ENCODE data around the gene MAPK8.

The MAPK8 gene

GRCh38 chr10:48384699-48384982, 78.2 kb downstream of the MAPK8 start:
- H3K4me3 ChIP-seq (ENCODE audit: low read depth, low read length): no peak overlapping the region
- no peak for TF ChIP-seq CTCF (IDR thresholded peaks at IDR 0.05; ENCODE audit: low read depth, low read length)

GRCh38 chr10:48389272-48389671, 82.8 kb downstream of the MAPK8 start:
- no peak overlapping the region for H3K4me3 ChIP-seq (ENCODE audit: low read depth, low read length)
- no peak for TF ChIP-seq CTCF (IDR thresholded peaks at IDR 0.05; ENCODE audit: low read depth, low read length)

- H3K4me3 ChIP-seq (ENCODE audit: low read depth, low read length): no peak overlapping the region
- TF ChIP-seq CTCF (IDR thresholded peaks at IDR 0.05; ENCODE audit: low read depth, low read length): no peak
These were observed 83.5 kb downstream of the MAPK8 start for GRCh38 chr10:48389846-48390557.

GRCh38 chr10:48390558-48390871, 84.0 kb downstream of the MAPK8 start:
- TF ChIP-seq CTCF (IDR thresholded peaks at IDR 0.05; ENCODE audit: low read depth, low read length): no peak
- no peak overlapping the region for H3K4me3 ChIP-seq (ENCODE audit: low read depth, low read length)

GRCh38 chr10:48390933-48391845, 84.7 kb downstream of the MAPK8 start:
- H3K4me3 ChIP-seq (ENCODE audit: low read depth, low read length): no peak overlapping the region
- no peak for TF ChIP-seq CTCF (IDR thresholded peaks at IDR 0.05; ENCODE audit: low read depth, low read length)

- no peak overlapping the region for H3K4me3 ChIP-seq (ENCODE audit: low read depth, low read length)
- no peak for TF ChIP-seq CTCF (IDR thresholded peaks at IDR 0.05; ENCODE audit: low read depth, low read length)
These were observed 85.5 kb downstream of the MAPK8 start for GRCh38 chr10:48391994-48392393.

GRCh38 chr10:48398261-48398660, 91.8 kb downstream of the MAPK8 start:
- no peak for TF ChIP-seq CTCF (IDR thresholded peaks at IDR 0.05; ENCODE audit: low read depth, low read length)
- H3K4me3 ChIP-seq (ENCODE audit: low read depth, low read length): no peak overlapping the region
